Measurements from ENCODE around the gene FILIP1. TPM values are rescaled to one million over a fixed set of nuclear protein-coding genes. Genes with fewer than 3 reads are reported as not detected.

The FILIP1 gene
- total and polyA plus RNA-seq, 2 of the 4 experiments (the other 2 are of a cell fraction): under 0.01 to 0.03 TPM

DNA sequence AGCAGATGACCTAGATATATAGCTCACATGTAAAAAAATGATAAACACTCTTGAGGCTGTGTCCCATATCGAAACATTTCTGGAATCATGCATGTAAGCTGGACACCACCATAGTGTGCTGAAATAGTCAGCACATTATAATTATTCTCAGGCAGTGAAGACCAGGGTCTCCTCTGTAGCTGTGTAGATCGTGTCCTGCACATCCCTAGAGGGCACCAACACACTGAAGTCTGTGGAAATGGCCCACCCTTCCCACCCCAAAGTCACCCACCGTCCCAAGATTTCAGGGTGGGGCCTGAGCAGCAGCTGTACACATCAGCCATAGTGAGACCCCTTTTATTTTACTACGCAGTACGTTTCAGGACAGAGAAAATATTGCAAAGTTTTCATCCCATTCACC is 188.0 kb downstream of the FILIP1 start:
- POLR2A ChIA-PET (ENCODE audit: unreplicated experiment): no interaction called here
- H4K8ac ChIP-seq (ENCODE audit: low read depth in 2 of 2, low read length in 2 of 2): no peak overlapping the region
- H2AK5ac ChIP-seq (ENCODE audit: low read depth, low read length): no peak overlapping the region
- H2BK5ac ChIP-seq (ENCODE audit: low read depth, low read length, poor library complexity, severe bottlenecking): no peak overlapping the region
- ATAC-seq (ENCODE audit: low read depth) (no peak), DNase-seq (no peak)
- H3K9me1 ChIP-seq (ENCODE audit: insufficient read depth, low read length): no peaks in the 10 kb centered on the region
- H2BK20ac ChIP-seq (ENCODE audit: low read depth, low read length): no peak overlapping the region
- H4K91ac ChIP-seq (ENCODE audit: insufficient read depth, low read depth, low read length): no peak overlapping the region
- dilution Hi-C loops (cut with HindIII; ENCODE audit: low sequenced_read_pairs, unreplicated experiment) (no loop called here), intact Hi-C loops (cut with micrococcal nuclease) (loop anchor here (5.0 kb wide), 1 partner anchor 92 kb away; no protein-coding TSS in a partner anchor), in situ Hi-C loops (cut with MboI; ENCODE audit: low sequenced_read_pairs) (no loop called here)
- 0 out of 2 replicates have a peak, but pooled peaks cover 3% of the 10 kb centered on the region for H3K4me1 ChIP-seq (ENCODE audit: control insufficient read depth, insufficient read depth, low read length)
- H2BK15ac ChIP-seq (ENCODE audit: low read depth, low read length): no peak overlapping the region
- H3K4me3 ChIP-seq (ENCODE audit: insufficient read depth, low read depth, low read length): no peak overlapping the region
- H2BK120ac ChIP-seq (ENCODE audit: low read depth, low read length): no peak overlapping the region
- H4K20me1 ChIP-seq (ENCODE audit: insufficient read depth, low read length): no peaks in the 10 kb centered on the region
- H3K9ac ChIP-seq (ENCODE audit: low read depth, low read length): no peak overlapping the region
- H3K9me3 ChIP-seq (ENCODE audit: control insufficient read depth, insufficient read depth, low read length): peaks cover 2% of the 10 kb centered on the region; the same call in 1 of the 2 replicates
- H3K79me1 ChIP-seq (ENCODE audit: low read depth in 1 of 2, low read length in 2 of 2): no peaks in the 10 kb centered on the region
- CTCF ChIA-PET: interaction anchor here (0.5 kb wide), 1 partner anchor 341 kb away, joined by 3 read pairs; no protein-coding TSS in a partner anchor
- no peak overlapping the region for H3K4ac ChIP-seq (ENCODE audit: low read depth, low read length)
- WGBS, 2 experiments (ENCODE audit: extremely low coverage in 2 of 2, insufficient read length in 1 of 2): no CpG with 5 or more reads among the region's 5 CpGs
- no peak overlapping the region for H3K23ac ChIP-seq (ENCODE audit: low read depth, low read length)
- H3K36me3 ChIP-seq (ENCODE audit: control insufficient read depth, insufficient read depth, low read length): no peaks in the 10 kb centered on the region
- no peak overlapping the region for H2AK9ac ChIP-seq (replicated peaks; ENCODE audit: low read depth, low read length, poor library complexity)
- H3K14ac ChIP-seq (replicated peaks; ENCODE audit: low read depth, low read length): no peak overlapping the region
- H3K18ac ChIP-seq (ENCODE audit: low read depth, low read length): no peak overlapping the region
- no peak overlapping the region for H3K27ac ChIP-seq (ENCODE audit: insufficient read depth, low read length)
- no peaks in the 10 kb centered on the region; the same call in 1 of the 2 replicates for H3K27me3 ChIP-seq (ENCODE audit: control insufficient read depth, insufficient read depth, low read length)
- TF ChIP-seq CHD1 (IDR thresholded peaks at IDR 0.05; ENCODE audit: low read depth, low read length) (no peak), NFE2L2 (IDR thresholded peaks at IDR 0.05; ENCODE audit: low read depth, low read length) (no peak), RAD21 (IDR thresholded peaks at IDR 0.05; ENCODE audit: low read length) (no peak), CEBPB (IDR thresholded peaks at IDR 0.05; ENCODE audit: low read depth, low read length) (no peak), CTCF (conservative IDR thresholded peaks at IDR 0.05; ENCODE audit: low read depth, low read length) (no peak), BHLHE40 (IDR thresholded peaks at IDR 0.05; ENCODE audit: low read depth, low read length) (no peak), ELK1 (IDR thresholded peaks at IDR 0.05; ENCODE audit: borderline replicate concordance, low read depth, low read length) (no peak), FOS (IDR thresholded peaks at IDR 0.05; ENCODE audit: low read depth, low read length) (no peak), USF2 (IDR thresholded peaks at IDR 0.05; ENCODE audit: low read depth, low read length) (no peak), MXI1 (IDR thresholded peaks at IDR 0.05; ENCODE audit: borderline replicate concordance, low read depth, low read length) (no peak), RCOR1 (IDR thresholded peaks at IDR 0.05; ENCODE audit: insufficient replicate concordance, low read length) (no peak), SMC3 (IDR thresholded peaks at IDR 0.05; ENCODE audit: low read depth, low read length) (no peak), MAFK (IDR thresholded peaks at IDR 0.05; ENCODE audit: low read depth, low read length) (no peak), RFX5 (IDR thresholded peaks at IDR 0.05; ENCODE audit: low read depth, low read length) (no peak), MAZ (IDR thresholded peaks at IDR 0.05; ENCODE audit: borderline replicate concordance, low read depth, low read length) (no peak), POLR2A (IDR thresholded peaks at IDR 0.05; ENCODE audit: low read depth, low read length) (no peak)
- H4K5ac ChIP-seq (ENCODE audit: low read depth, low read length): no peak overlapping the region
- H3K56ac ChIP-seq (ENCODE audit: extremely low read depth, insufficient read depth, low read length): no peak overlapping the region
- no peak overlapping the region for H2AFZ ChIP-seq (replicated peaks; ENCODE audit: low read length, poor library complexity)
- no TSS peak for BruUV-seq (replicated peaks)
- no peak overlapping the region for H3K4me2 ChIP-seq (ENCODE audit: low read depth, low read length)

Measured in IMR-90 (cell line).